Right lung (tissue), 5 donors: Measurements from ENCODE around the gene TRIM62. TPM values are rescaled to one million over a fixed set of nuclear protein-coding genes. Genes with fewer than 3 reads are reported as not detected.
A peak's percentile ranks its signal among the peaks of the same experiment; 100 is the strongest.

ENCODE experiments used
- DNase-seq, 2 donors: peaks; one replicate each; pipeline ENCODE4 v3.0.0-alpha.2; 2013
- polyA plus RNA-seq, 5 donors: library from polyadenylated mRNA; unstranded; fragments of 120-200 nt; gene quantifications; one replicate each; pipeline versions ENCODE4 v1.2.1 to v1.2.3, GENCODE V29; 2013; ENCODE audit warnings: inconsistent platforms in 1 of 5, low replicate concordance in 1 of 5; ENCODE audit not compliant: insufficient read length in 5 of 5, insufficient read depth in 1 of 5

Gene TRIM62
- polyA plus RNA-seq, 5 donors = 4.2 to 6.4 (median 5.0) TPM

GRCh38 chr1:33180911-33181890 lies 642 bp downstream of the TRIM62 start:
- peak; percentile 35 to 81 for DNase-seq

GRCh38 chr1:33180226-33180910 lies 1.5 kb downstream of the TRIM62 start:
- peak in 1 of 2 donors; percentile 81 for DNase-seq

- DNase-seq = no peak
Observed at GRCh38 chr1:33178836-33179439, 2.9 kb downstream of the TRIM62 start.

GRCh38 chr1:33177996-33178540 lies 3.8 kb downstream of the TRIM62 start:
- no peak for DNase-seq

GRCh38 chr1:33176887-33177286 lies 5.0 kb downstream of the TRIM62 start:
- no peak for DNase-seq

- DNase-seq = no peak
Observed at GRCh38 chr1:33176362-33176850, 5.4 kb downstream of the TRIM62 start.

- DNase-seq = no peak
Observed at GRCh38 chr1:33175865-33176264, 6.0 kb downstream of the TRIM62 start.

- DNase-seq = no peak
Observed at GRCh38 chr1:33173091-33173490, 8.8 kb downstream of the TRIM62 start.

- no peak for DNase-seq
Observed at GRCh38 chr1:33171977-33172813, 9.6 kb downstream of the TRIM62 start.

GRCh38 chr1:33170351-33171274 lies 11.2 kb downstream of the TRIM62 start:
- DNase-seq = no peak

GRCh38 chr1:33169290-33170055 lies 12.4 kb downstream of the TRIM62 start:
- DNase-seq = no peak

GRCh38 chr1:33168556-33169289 lies 13.1 kb downstream of the TRIM62 start:
- DNase-seq = no peak

- DNase-seq = no peak
Observed at GRCh38 chr1:33167650-33168447, 14.0 kb downstream of the TRIM62 start.

- DNase-seq = no peak
Observed at GRCh38 chr1:33165809-33166208, 16.0 kb downstream of the TRIM62 start.

- DNase-seq = no peak
Observed at GRCh38 chr1:33165209-33165608, 16.6 kb downstream of the TRIM62 start.

GRCh38 chr1:33163621-33164519 lies 18.0 kb downstream of the TRIM62 start:
- no peak for DNase-seq
